K562 (cell line): ENCODE measurements around the gene RIC8B. TPM values are rescaled to one million over a fixed set of nuclear protein-coding genes. Genes with fewer than 3 reads are reported as not detected.

Source experiments
- ATAC-seq: fragments of 200-7000 bp; cut with Tn5 transposase; 3 replicates; pipeline ENCODE4 v1.9.1; 2020; ENCODE audit warnings: moderate library complexity
- BruUV-seq: library from RNA; stranded (reverse); fragments of 400-500 nt; replicated peaks from 2 replicates; lab custom pipeline; 2021; lab: Mats Ljungman, UMichigan
- CTCF ChIA-PET: fragments of 300-600 bp; formaldehyde crosslinking; extraction: SDS; loops from one replicate; lab custom pipeline; 2021; ENCODE audit warnings: low intra/inter-chr PET ratio; lab: Yijun Ruan, JAX
- POLR2A ChIA-PET: fragments of 300-600, 350-650 bp; sonication (Branson Sonifier 250); formaldehyde crosslinking; extraction: SDS; loops from one replicate; lab custom pipeline; 2021; ENCODE audit warnings: antibody characterized with exemption, inconsistent platforms; lab: Yijun Ruan, JAX
- DNase-seq, 4 experiments: peaks; one replicate each; pipeline versions ENCODE4 v3.0.0 to v3.0.0-alpha.2; 2011 to 2018; ENCODE audit warnings: low spot score in 3 of 4, mixed read lengths in 3 of 4; ENCODE audit errors: extremely low read depth in 1 of 4
- FAIRE-seq: peaks from 2 replicates; lab custom pipeline; 2011; peaks lifted over from hg19 to GRCh38; lab: Jason Lieb, UNC
- H2AFZ ChIP-seq: 2 replicates; pipeline ENCODE4 v1.6.0; 2011; ENCODE audit warnings: low read depth, low read length, control low read depth, inconsistent platforms
- H3K27ac ChIP-seq: fragments of 200-600 bp; 3 replicates; pipeline ENCODE4 v1.8.0; 2011; ENCODE audit warnings: low read depth, mild to moderate bottlenecking, control low read depth, inconsistent platforms, low read length, moderate library complexity, mixed read lengths; ENCODE audit errors: extremely low read depth
- H3K27me3 ChIP-seq, 2 experiments: fragments of 300-600 bp in 1 of 2; 2 replicates in 1 of 2; 3 replicates in 1 of 2; pipeline versions ENCODE4 v1.6.0 to v1.8.0; 2011; ENCODE audit warnings: inconsistent platforms in 2 of 2, low read length in 2 of 2, mild to moderate bottlenecking in 1 of 2, mixed read lengths in 1 of 2, moderate library complexity in 1 of 2; ENCODE audit not compliant: control insufficient read depth in 2 of 2, insufficient read depth in 2 of 2
- H3K36me3 ChIP-seq: fragments of 300-600 bp; 3 replicates; pipeline ENCODE4 v1.8.0; 2011; ENCODE audit warnings: mild to moderate bottlenecking, low read length, inconsistent platforms; ENCODE audit not compliant: control insufficient read depth, insufficient read depth
- H3K4me1 ChIP-seq, 2 experiments: fragments of 200-600 bp in 1 of 2; replicated peaks in 1 of 2; 2 replicates in 1 of 2; 3 replicates in 1 of 2; pipeline versions ENCODE4 v1.5.1 to v1.8.0; 2011; ENCODE audit warnings: inconsistent platforms in 2 of 2, low read length in 2 of 2, mild to moderate bottlenecking in 1 of 2, mixed read lengths in 1 of 2, moderate library complexity in 1 of 2; ENCODE audit not compliant: control insufficient read depth in 2 of 2, insufficient read depth in 2 of 2
- H3K4me2 ChIP-seq: 2 replicates; pipeline ENCODE4 v1.6.1; 2011; ENCODE audit warnings: low read length, control low read depth, inconsistent platforms, mixed read lengths; ENCODE audit not compliant: insufficient read depth
- H3K4me3 ChIP-seq: fragments of 200-600 bp; sonication (generic), shearing (Covaris generic); 2 replicates; pipeline ENCODE4 v1.5.1; 2016; ENCODE audit warnings: control low read depth, inconsistent platforms
- H3K79me2 ChIP-seq: fragments of 200-600 bp; 3 replicates; pipeline ENCODE4 v1.8.0; 2011; ENCODE audit warnings: low read length, inconsistent platforms; ENCODE audit not compliant: control insufficient read depth, insufficient read depth
- H3K9ac ChIP-seq, 2 experiments: 2 replicates each; pipeline versions ENCODE4 v1.6.0 to v1.6.1; 2011; ENCODE audit warnings: low read depth in 2 of 2, low read length in 2 of 2, control low read depth in 1 of 2, inconsistent platforms in 1 of 2, mild to moderate bottlenecking in 1 of 2, mixed read lengths in 1 of 2; ENCODE audit not compliant: insufficient read depth in 1 of 2
- H3K9me1 ChIP-seq: one replicate; pipeline ENCODE4 v1.6.0; 2011; ENCODE audit warnings: inconsistent platforms, mild to moderate bottlenecking, low read length, moderate library complexity; ENCODE audit not compliant: control insufficient read depth, insufficient read depth
- H3K9me3 ChIP-seq: replicated peaks from 2 replicates; pipeline ENCODE4 v1.5.1; 2011; ENCODE audit warnings: low read depth, low read length, inconsistent platforms; ENCODE audit not compliant: control insufficient read depth, insufficient read depth
- H4K20me1 ChIP-seq: replicated peaks from 2 replicates; pipeline ENCODE4 v1.6.1; 2011; ENCODE audit warnings: low read length, inconsistent platforms, mixed read lengths; ENCODE audit not compliant: control insufficient read depth, insufficient read depth
- CC2D1A ChIP-seq: fragments of 450-650 bp; IDR thresholded peaks from 2 replicates; pipeline ENCODE4 v1.6.1; 2017; ENCODE audit warnings: mild to moderate bottlenecking
- TCF3 ChIP-seq: sonication (generic); formaldehyde crosslinking; IDR thresholded peaks from 2 replicates; pipeline ENCODE4 v1.4.0; 2020; ENCODE audit warnings: mild to moderate bottlenecking, missing genetic modification reagents
- XRCC3 ChIP-seq: fragments of 450-650 bp; IDR thresholded peaks from 2 replicates; pipeline ENCODE4 v1.6.1; 2017; ENCODE audit warnings: mild to moderate bottlenecking, moderate library complexity
- WGBS: fragments of 100-300 bp; shearing (Covaris generic); methylation state at CpG from one replicate; pipeline ENCODE4 v1.1.6; 2016; ENCODE audit warnings: low coverage, mixed read lengths; ENCODE audit not compliant: insufficient coverage; ENCODE audit errors: missing lambda C conversion rate; 5-methylcytosine and 5-hydroxymethylcytosine counted together
- in situ Hi-C: fragments of 300-500 bp; cut with MboI; formaldehyde crosslinking; loops from 4 replicates; pipeline ENCODE4 v1.15.0; 2018; ENCODE audit warnings: inconsistent platforms, mixed read lengths
- intact Hi-C: fragments of 100-400 bp; cut with micrococcal nuclease; formaldehyde crosslinking; loops from 2 replicates; pipeline ENCODE4 v1.14.2; 2022
- polyA plus RNA-seq, 8 experiments: library from polyadenylated mRNA; depleted of rRNA in 4 of 8; stranded (reverse) in 5 of 8; unstranded in 3 of 8; fragments of >200 nt; fragmentation: Nextera tagmentation in 2 of 8; fragmentation: Illumina TruSeq in 1 of 8; extraction: Ambion mirVana in 2 of 8; extraction: Trizol in 1 of 8; gene quantifications; 2 replicates each; pipeline versions ENCODE4 v1.2.1 to v1.2.3, GENCODE V29; 2011 to 2014; ENCODE audit warnings: inconsistent platforms in 1 of 8, missing spikeins in 1 of 8
- total RNA-seq, 7 experiments: library from RNA; depleted of rRNA in 6 of 7; stranded (reverse); fragments of >200 nt in 6 of 7; fragmentation: Illumina TruSeq in 2 of 7; extraction: Trizol in 2 of 7; gene quantifications; 2 replicates each; pipeline versions ENCODE4 v1.2.1 to v1.2.3, GENCODE V29; 2011 to 2021; ENCODE audit warnings: low replicate concordance in 1 of 7
- TF ChIP-seq, protein P1 (sequence below): fragments of 250-450 bp; sonication (Bioruptor Pico); IDR thresholded peaks from 2 replicates; pipeline ENCODE4 v1.8.0; 2021; ENCODE audit warnings: mild to moderate bottlenecking, moderate library complexity
- TF ChIP-seq, protein P2 (sequence below): sonication (generic); formaldehyde crosslinking; IDR thresholded peaks from 2 replicates; pipeline ENCODE4 v1.8.0; 2023; ENCODE audit warnings: missing genetic modification reagents, mild to moderate bottlenecking, borderline replicate concordance
- TF ChIP-seq, protein P3 (sequence below), 2 experiments: fragments of 450-650 bp; IDR thresholded peaks; 2 replicates each; pipeline ENCODE4 v1.6.1; 2018; ENCODE audit warnings: mild to moderate bottlenecking in 2 of 2, low read depth in 1 of 2; ENCODE audit not compliant: partially characterized antibody in 2 of 2

The RIC8B gene
- total and polyA plus RNA-seq, 9 of the 15 experiments (the other 6 are each of a cell fraction or from before 2014, with no cell fraction given): 0.92 to 8.1 (median 4.8) TPM

DNA sequence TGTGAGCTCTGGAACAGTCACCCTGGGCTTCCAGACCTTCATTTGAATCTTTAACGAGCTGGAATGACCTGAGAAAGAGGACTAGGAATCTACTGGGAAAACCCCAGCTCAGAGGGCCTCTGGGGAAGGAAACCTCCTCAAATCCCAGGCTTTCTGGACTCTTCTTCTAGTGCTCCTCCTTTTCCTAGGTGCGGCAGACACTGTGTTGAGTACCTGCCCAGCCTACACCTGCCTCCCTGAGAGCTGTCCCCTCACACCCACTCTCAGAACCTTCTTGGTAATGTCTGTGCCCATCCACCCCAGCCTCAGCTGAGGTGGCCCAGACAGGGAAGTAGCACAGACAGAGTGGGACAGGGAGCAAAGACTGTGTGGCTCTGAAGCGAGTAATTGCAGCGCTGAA lies 133.4 kb downstream of the RIC8B start:
- BruUV-seq: no TSS peak
- H3K27me3 ChIP-seq: peaks cover 13 to 41% of the 10 kb centered on the region in 2 experiments; a peak in 3 of 5 replicates
- H3K9me1 ChIP-seq: no peaks in the 10 kb centered on the region
- POLR2A ChIA-PET: interaction anchor here (1.2 kb wide), 1 partner anchor 550 kb away, joined by 3 read pairs; no protein-coding TSS in a partner anchor
- intact Hi-C loops: loop anchor here (10.0 kb wide), 1 partner anchor 553 kb away; the partner anchor contains the start of gene POLR3B
- DNase-seq (no peak), FAIRE-seq (no peak), ATAC-seq (no peak; the same call in 2 of the 3 replicates)
- H3K27ac ChIP-seq: no peak overlapping the region
- peaks cover 0 to 7% of the 10 kb centered on the region in 2 experiments; a peak in 3 of 5 replicates for H3K4me1 ChIP-seq
- CTCF ChIA-PET: interaction anchor here (1.1 kb wide), 1 partner anchor 12 kb away, joined by 3 read pairs; no protein-coding TSS in a partner anchor
- no peak overlapping the region for H3K4me2 ChIP-seq
- H3K4me3 ChIP-seq: no peak overlapping the region
- in situ Hi-C loops: no loop called here
- no peak overlapping the region for H3K9ac ChIP-seq
- H3K9me3 ChIP-seq: no peaks in the 10 kb centered on the region
- H3K36me3 ChIP-seq: no peaks in the 10 kb centered on the region
- no peaks in the 10 kb centered on the region for H3K79me2 ChIP-seq
- no peaks in the 10 kb centered on the region for H4K20me1 ChIP-seq
- 0% methylated on average over 4 of the region's 4 CpGs for WGBS
- H2AFZ ChIP-seq: no peak overlapping the region; the same call in 1 of the 2 replicates
- TF ChIP-seq CC2D1A (no peak), XRCC3 (no peak), TCF3 (CRISPR knock-in tag) (no peak)
- TF ChIP-seq, protein P1, sequence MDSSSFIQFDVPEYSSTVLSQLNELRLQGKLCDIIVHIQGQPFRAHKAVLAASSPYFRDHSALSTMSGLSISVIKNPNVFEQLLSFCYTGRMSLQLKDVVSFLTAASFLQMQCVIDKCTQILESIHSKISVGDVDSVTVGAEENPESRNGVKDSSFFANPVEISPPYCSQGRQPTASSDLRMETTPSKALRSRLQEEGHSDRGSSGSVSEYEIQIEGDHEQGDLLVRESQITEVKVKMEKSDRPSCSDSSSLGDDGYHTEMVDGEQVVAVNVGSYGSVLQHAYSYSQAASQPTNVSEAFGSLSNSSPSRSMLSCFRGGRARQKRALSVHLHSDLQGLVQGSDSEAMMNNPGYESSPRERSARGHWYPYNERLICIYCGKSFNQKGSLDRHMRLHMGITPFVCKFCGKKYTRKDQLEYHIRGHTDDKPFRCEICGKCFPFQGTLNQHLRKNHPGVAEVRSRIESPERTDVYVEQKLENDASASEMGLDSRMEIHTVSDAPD (CRISPR knock-in tag): no peak
- TF ChIP-seq, protein P2, sequence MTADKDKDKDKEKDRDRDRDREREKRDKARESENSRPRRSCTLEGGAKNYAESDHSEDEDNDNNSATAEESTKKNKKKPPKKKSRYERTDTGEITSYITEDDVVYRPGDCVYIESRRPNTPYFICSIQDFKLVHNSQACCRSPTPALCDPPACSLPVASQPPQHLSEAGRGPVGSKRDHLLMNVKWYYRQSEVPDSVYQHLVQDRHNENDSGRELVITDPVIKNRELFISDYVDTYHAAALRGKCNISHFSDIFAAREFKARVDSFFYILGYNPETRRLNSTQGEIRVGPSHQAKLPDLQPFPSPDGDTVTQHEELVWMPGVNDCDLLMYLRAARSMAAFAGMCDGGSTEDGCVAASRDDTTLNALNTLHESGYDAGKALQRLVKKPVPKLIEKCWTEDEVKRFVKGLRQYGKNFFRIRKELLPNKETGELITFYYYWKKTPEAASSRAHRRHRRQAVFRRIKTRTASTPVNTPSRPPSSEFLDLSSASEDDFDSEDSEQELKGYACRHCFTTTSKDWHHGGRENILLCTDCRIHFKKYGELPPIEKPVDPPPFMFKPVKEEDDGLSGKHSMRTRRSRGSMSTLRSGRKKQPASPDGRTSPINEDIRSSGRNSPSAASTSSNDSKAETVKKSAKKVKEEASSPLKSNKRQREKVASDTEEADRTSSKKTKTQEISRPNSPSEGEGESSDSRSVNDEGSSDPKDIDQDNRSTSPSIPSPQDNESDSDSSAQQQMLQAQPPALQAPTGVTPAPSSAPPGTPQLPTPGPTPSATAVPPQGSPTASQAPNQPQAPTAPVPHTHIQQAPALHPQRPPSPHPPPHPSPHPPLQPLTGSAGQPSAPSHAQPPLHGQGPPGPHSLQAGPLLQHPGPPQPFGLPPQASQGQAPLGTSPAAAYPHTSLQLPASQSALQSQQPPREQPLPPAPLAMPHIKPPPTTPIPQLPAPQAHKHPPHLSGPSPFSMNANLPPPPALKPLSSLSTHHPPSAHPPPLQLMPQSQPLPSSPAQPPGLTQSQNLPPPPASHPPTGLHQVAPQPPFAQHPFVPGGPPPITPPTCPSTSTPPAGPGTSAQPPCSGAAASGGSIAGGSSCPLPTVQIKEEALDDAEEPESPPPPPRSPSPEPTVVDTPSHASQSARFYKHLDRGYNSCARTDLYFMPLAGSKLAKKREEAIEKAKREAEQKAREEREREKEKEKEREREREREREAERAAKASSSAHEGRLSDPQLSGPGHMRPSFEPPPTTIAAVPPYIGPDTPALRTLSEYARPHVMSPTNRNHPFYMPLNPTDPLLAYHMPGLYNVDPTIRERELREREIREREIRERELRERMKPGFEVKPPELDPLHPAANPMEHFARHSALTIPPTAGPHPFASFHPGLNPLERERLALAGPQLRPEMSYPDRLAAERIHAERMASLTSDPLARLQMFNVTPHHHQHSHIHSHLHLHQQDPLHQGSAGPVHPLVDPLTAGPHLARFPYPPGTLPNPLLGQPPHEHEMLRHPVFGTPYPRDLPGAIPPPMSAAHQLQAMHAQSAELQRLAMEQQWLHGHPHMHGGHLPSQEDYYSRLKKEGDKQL (CRISPR knock-in tag): no peak
- TF ChIP-seq, protein P3, sequence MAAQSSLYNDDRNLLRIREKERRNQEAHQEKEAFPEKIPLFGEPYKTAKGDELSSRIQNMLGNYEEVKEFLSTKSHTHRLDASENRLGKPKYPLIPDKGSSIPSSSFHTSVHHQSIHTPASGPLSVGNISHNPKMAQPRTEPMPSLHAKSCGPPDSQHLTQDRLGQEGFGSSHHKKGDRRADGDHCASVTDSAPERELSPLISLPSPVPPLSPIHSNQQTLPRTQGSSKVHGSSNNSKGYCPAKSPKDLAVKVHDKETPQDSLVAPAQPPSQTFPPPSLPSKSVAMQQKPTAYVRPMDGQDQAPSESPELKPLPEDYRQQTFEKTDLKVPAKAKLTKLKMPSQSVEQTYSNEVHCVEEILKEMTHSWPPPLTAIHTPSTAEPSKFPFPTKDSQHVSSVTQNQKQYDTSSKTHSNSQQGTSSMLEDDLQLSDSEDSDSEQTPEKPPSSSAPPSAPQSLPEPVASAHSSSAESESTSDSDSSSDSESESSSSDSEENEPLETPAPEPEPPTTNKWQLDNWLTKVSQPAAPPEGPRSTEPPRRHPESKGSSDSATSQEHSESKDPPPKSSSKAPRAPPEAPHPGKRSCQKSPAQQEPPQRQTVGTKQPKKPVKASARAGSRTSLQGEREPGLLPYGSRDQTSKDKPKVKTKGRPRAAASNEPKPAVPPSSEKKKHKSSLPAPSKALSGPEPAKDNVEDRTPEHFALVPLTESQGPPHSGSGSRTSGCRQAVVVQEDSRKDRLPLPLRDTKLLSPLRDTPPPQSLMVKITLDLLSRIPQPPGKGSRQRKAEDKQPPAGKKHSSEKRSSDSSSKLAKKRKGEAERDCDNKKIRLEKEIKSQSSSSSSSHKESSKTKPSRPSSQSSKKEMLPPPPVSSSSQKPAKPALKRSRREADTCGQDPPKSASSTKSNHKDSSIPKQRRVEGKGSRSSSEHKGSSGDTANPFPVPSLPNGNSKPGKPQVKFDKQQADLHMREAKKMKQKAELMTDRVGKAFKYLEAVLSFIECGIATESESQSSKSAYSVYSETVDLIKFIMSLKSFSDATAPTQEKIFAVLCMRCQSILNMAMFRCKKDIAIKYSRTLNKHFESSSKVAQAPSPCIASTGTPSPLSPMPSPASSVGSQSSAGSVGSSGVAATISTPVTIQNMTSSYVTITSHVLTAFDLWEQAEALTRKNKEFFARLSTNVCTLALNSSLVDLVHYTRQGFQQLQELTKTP (IDR thresholded peaks at IDR 0.05; ENCODE audit: low read depth in 1 of 2, partially characterized antibody in 2 of 2): no peak
